KOPT-K1 (cell line): Measurements from ENCODE around the gene ZNF467.

Experiments
- H3K27ac ChIP-seq: fragments of 200-600 bp; sonication (generic); 2 replicates; pipeline ENCODE4 v1.5.1; 2016; ENCODE audit warnings: antibody characterized with exemption, mild to moderate bottlenecking, low read depth, low read length; ENCODE audit not compliant: poor library complexity, severe bottlenecking
- H3K36me3 ChIP-seq: fragments of 200-600 bp; sonication (generic); 2 replicates; pipeline ENCODE4 v1.5.1; 2017; ENCODE audit warnings: antibody characterized with exemption, mild to moderate bottlenecking, low read length, moderate library complexity; ENCODE audit not compliant: insufficient read depth
- H3K9me3 ChIP-seq: fragments of 200-600 bp; sonication (generic); 2 replicates; pipeline ENCODE4 v1.5.1; 2017; ENCODE audit warnings: antibody characterized with exemption, low read length, mild to moderate bottlenecking; ENCODE audit not compliant: insufficient read depth, poor library complexity, severe bottlenecking

Gene ZNF467

DNA sequence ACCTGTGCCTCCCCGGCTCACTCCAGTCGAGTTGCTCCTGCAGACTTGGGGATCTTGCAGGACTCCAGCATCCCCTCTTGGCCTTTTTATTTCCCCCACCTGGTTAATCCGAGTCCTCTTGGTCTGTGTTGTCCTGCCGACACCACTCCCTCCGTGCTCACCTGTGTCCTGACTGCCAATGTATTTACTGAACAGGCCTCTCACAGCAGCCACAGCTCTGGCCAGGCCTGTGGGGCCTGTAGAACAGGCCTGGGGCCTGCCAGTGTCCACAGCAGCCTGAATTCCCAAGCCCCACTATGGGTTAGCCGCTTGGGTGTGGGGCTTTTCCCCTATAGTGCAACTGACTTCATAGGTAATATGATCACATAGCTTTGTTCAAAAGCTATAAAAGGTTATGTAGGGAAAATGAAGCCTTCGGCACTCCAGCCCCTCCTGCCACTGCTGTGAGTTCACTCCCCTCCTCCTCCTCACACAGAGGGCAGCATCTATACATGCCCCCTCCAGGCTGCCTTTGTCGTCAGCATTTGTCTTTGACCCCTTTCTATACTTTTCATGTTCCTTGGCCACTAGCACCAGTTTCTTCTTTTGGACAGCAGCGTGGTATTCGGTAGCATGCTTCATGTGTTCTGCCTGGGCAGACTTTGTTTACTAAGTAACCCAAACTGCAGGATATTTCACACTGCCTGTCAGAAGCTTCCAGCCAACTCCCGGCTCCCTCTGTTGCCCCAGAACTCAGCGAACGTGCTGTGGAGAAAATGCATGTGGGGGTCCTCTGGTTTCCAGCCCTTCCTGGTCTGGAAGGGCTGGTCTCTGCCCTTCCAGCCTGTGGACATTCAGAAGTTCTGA, 46.1 kb downstream of the ZNF467 start:
- Histone ChIP-seq H3K27ac (no peak overlapping the region), H3K36me3 (peaks cover 94% of the 10 kb centered on the region), H3K9me3 (no peaks in the 10 kb centered on the region)

- Histone ChIP-seq H3K36me3 (peaks cover 95% of the 10 kb centered on the region), H3K27ac (no peak overlapping the region), H3K9me3 (no peaks in the 10 kb centered on the region)
These were observed 47.5 kb downstream of the ZNF467 start for GRCh38 chr7:149725916-149726315.

- Histone ChIP-seq H3K36me3 (peaks cover 95% of the 10 kb centered on the region), H3K9me3 (no peaks in the 10 kb centered on the region), H3K27ac (no peak overlapping the region)
These were observed 48.0 kb downstream of the ZNF467 start for GRCh38 chr7:149725426-149725821.

DNA sequence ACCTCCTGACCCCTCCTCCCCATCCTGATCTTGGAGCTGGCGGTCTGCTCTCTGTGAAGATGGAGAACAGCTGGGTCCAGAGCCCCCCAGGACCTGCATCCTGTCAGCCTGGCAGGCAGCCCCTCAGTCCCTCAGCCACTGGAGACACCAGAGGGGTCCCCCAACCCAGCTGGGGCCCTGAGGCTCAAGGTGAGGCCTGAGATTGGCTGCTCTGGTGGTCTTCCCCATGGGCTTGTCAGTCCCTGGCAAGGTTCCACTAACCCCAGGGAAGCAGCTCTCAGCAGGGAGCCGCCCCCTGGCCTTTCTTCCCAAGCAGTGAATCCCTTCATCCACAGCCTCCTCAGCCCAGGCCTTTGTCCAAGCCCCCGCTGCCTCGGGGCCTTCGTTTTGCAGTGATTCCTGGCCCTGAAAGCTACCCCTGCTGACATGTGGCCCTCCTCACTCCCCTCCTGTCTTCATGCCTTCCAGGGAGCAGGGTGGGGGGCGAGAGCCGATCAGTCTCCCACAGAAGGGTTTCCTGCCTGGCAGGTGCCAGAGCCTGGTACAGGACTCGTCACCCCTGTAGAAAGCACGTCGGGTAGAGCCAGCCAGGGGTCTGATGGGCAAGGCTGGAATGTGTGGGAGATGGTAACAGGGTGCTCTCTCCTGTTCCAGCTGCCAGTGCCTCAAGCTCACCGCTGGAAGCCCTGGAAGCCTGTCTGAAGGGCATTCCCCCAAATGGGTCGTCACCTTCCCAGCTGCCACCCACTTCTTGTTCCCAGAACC, 48.5 kb downstream of the ZNF467 start:
- no peaks in the 10 kb centered on the region for H3K9me3 ChIP-seq
- no peak overlapping the region for H3K27ac ChIP-seq
- peaks cover 92% of the 10 kb centered on the region for H3K36me3 ChIP-seq

DNA sequence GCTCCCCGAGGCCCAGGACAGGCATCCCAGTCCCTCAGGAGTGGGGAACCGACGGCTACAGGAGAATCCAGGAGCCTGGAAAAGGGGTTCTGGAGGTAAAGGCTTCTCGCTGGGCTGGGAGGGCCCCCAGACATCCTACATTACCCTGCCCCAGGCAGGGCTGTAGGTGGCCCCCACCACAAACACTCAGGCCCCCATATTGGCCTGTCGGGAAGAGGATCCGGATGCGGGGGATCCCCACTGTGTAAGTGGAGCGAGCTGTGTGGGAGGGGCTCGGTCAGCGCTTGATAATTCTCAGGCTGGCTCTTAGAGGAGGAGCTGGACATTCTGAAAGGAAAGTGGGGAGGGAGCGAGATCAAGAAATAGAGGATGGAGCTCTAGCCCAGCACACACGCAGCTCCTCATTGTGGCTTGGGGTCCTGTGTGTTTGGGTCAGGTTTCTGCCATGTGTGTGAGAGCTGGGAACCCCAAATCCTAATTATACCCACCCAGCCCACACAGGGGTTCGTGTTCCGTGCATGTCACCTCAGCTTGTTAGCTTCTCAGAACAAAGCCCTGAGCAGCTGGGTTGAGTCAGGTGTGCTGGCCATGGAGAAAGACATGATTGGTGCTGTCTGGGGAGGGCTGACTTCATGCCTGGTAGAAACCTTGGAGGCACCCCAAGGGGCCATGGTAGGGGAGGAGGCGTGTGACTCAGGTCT, 49.4 kb downstream of the ZNF467 start:
- no peak overlapping the region for H3K27ac ChIP-seq
- no peaks in the 10 kb centered on the region for H3K9me3 ChIP-seq
- H3K36me3 ChIP-seq = peaks cover 83% of the 10 kb centered on the region

DNA sequence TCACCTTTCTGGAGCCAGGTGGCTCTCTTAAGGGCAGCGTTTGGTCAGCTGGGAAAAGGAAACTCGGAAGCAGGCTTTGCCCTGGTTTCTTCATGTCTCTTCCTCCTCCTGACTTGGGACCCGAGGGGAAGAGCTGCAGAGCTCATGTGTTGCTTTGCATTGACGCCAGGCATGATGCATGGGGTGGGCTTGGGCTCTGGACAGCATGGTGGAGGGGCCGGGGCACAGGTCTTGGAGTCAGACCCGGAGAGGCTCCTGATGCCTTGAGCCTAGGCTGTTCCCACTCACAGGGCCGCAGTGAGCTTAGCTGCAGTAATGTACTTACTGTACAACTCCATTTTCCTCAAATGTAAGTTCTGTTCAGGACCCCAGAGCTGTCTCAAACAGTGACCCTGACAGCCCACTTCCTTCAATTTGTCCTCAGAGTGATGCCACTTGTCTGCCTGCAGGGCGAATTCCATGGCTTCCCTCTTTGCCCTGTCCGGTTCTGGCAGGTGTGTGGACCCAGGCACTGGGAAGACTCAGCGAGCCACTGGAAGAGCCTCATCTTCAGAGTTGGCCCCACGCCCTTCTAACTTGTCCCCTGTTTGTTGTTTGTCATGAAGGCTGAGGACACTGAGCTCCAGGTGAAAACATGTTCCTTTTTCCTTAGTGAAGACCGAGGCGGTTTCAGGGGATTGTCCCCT, 50.2 kb downstream of the ZNF467 start:
- no peak overlapping the region for H3K27ac ChIP-seq
- H3K36me3 ChIP-seq = peaks cover 76% of the 10 kb centered on the region
- H3K9me3 ChIP-seq = no peaks in the 10 kb centered on the region

- no peaks in the 10 kb centered on the region for H3K9me3 ChIP-seq
- peaks cover 68% of the 10 kb centered on the region for H3K36me3 ChIP-seq
- H3K27ac ChIP-seq = no peak overlapping the region
These were observed 50.9 kb downstream of the ZNF467 start for GRCh38 chr7:149722356-149722957.

GRCh38 chr7:149721084-149721601, 52.2 kb downstream of the ZNF467 start:
- Histone ChIP-seq H3K36me3 (peaks cover 57% of the 10 kb centered on the region; the same call in 1 of the 2 replicates), H3K27ac (no peak overlapping the region), H3K9me3 (no peaks in the 10 kb centered on the region)

GRCh38 chr7:149720372-149721083, 52.9 kb downstream of the ZNF467 start:
- H3K9me3 ChIP-seq = no peaks in the 10 kb centered on the region
- H3K36me3 ChIP-seq = peaks cover 51% of the 10 kb centered on the region; the same call in 1 of the 2 replicates
- H3K27ac ChIP-seq = no peak overlapping the region

GRCh38 chr7:149719912-149720335, 53.5 kb downstream of the ZNF467 start:
- H3K9me3 ChIP-seq = no peaks in the 10 kb centered on the region
- no peak overlapping the region for H3K27ac ChIP-seq
- H3K36me3 ChIP-seq = peaks cover 45% of the 10 kb centered on the region; the same call in 1 of the 2 replicates

DNA sequence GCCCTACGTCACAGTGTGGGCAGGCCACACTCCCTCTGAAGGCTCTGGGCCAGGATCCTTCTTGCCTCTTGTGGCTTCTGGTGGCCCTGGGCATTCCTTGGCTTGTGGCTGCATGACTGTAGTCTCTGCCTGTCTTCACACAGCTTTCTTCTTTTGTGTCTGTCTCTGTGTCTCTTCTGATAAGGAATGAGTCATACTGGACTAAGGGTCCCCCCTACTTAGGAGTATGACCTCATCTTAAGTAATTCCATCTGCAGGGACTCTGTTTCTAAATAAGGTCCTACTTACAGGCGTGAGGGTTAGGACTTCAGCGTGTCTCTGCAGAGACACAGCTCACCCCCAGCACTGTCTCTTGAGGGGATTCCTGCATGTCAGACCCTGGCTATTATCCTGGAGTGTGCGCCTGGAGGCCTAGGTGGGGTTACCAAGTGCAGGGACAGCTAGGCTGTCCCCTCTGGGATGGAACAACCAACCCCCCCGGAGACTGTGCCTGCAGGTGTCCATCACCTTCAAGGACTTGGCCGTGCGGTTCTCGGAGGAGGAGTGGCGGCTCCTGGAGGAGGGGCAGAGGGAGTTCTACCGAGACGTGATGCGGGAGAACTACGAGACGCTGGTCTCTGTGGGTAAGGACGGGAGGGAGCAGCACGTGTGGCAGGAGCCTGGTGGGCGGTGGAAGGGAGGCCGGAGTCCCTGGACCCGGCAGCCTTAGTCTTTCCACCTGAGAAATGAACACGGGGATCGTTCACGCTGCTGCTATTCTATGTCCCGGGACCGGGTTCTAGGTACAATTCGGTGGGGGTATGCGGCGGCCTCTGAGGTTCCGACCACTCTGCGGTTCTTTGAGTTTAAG, 54.1 kb downstream of the ZNF467 start:
- H3K9me3 ChIP-seq = no peaks in the 10 kb centered on the region
- peaks cover 39% of the 10 kb centered on the region; the same call in 1 of the 2 replicates for H3K36me3 ChIP-seq
- H3K27ac ChIP-seq = no peak overlapping the region

- no peak overlapping the region for H3K27ac ChIP-seq
- H3K9me3 ChIP-seq = no peaks in the 10 kb centered on the region
- peaks cover 33% of the 10 kb centered on the region; the same call in 1 of the 2 replicates for H3K36me3 ChIP-seq
These were observed 54.7 kb downstream of the ZNF467 start for GRCh38 chr7:149718730-149719049.

- H3K36me3 ChIP-seq = peaks cover 21% of the 10 kb centered on the region; the same call in 1 of the 2 replicates
These were observed 55.9 kb downstream of the ZNF467 start for GRCh38 chr7:149717481-149717880.

More at GRCh38 chr7:149717481-149717880, 55.9 kb downstream of the ZNF467 start:
- H3K27ac ChIP-seq = no peak overlapping the region
- peaks cover 10% of the 10 kb centered on the region for H3K9me3 ChIP-seq
